ENCODE results near the gene FGGY.

DNA sequence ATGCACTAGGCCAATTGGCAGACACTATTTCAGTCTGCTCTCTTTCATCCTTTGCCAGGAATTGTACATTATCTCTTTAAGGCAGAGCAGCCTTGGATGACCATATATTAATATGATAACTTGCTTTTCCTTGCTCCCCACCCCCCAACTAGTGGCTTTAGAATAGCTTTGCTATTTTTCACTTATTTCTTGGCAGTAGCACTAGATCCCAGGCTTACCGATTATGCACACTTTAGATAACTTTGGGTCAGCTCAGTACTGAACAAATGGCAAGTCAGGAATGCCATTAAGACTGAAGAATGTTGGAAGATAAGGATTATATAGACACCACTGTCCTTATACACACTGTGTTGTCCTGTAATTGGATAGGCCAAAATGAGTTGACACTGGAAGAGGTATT is 146.4 kb downstream of the FGGY start:
- TF ChIP-seq, protein P1, sequence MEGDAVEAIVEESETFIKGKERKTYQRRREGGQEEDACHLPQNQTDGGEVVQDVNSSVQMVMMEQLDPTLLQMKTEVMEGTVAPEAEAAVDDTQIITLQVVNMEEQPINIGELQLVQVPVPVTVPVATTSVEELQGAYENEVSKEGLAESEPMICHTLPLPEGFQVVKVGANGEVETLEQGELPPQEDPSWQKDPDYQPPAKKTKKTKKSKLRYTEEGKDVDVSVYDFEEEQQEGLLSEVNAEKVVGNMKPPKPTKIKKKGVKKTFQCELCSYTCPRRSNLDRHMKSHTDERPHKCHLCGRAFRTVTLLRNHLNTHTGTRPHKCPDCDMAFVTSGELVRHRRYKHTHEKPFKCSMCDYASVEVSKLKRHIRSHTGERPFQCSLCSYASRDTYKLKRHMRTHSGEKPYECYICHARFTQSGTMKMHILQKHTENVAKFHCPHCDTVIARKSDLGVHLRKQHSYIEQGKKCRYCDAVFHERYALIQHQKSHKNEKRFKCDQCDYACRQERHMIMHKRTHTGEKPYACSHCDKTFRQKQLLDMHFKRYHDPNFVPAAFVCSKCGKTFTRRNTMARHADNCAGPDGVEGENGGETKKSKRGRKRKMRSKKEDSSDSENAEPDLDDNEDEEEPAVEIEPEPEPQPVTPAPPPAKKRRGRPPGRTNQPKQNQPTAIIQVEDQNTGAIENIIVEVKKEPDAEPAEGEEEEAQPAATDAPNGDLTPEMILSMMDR (IDR thresholded peaks at IDR 0.05), result no peak
- TF ChIP-seq EZH2phosphoT487 (IDR thresholded peaks at IDR 0.05) (no peak), EZH2 (IDR thresholded peaks at IDR 0.05) (no peak)

Measured in neural progenitor cell (in vitro differentiated cells).